ENCODE results near the gene NRL.
A peak's percentile ranks its signal among the peaks of the same experiment; 100 is the strongest.

The NRL gene

GRCh38 chr14:24098927-24099813, 15.6 kb downstream of the NRL start:
- DNase-seq (ENCODE audit: low read depth in 2 of 2): no peak

GRCh38 chr14:24098229-24098926, 16.4 kb downstream of the NRL start:
- DNase-seq (ENCODE audit: low read depth in 2 of 2): no peak

GRCh38 chr14:24096545-24097181, 18.1 kb downstream of the NRL start:
- no peak for DNase-seq (ENCODE audit: low read depth in 2 of 2)

GRCh38 chr14:24095271-24096068, 19.3 kb downstream of the NRL start:
- DNase-seq (ENCODE audit: low read depth in 2 of 2): peak; percentile 61 to 64

GRCh38 chr14:24094841-24095270, 19.9 kb downstream of the NRL start:
- no peak for DNase-seq (ENCODE audit: low read depth in 2 of 2)

GRCh38 chr14:24093901-24094840, 20.6 kb downstream of the NRL start, which contains the start of gene PCK2:
PCK2 (plus strand) TSS chr14:24094311; CDS start chr14:24094406, 95 bp downstream.
- peak; percentile 88 to 89 for DNase-seq (ENCODE audit: low read depth in 2 of 2)

GRCh38 chr14:24093207-24093900, 21.4 kb downstream of the NRL start:
- DNase-seq (ENCODE audit: low read depth in 2 of 2): no peak

GRCh38 chr14:24092505-24093206, 22.1 kb downstream of the NRL start:
- DNase-seq (ENCODE audit: low read depth in 2 of 2): no peak

- DNase-seq (ENCODE audit: low read depth in 2 of 2): no peak
Measured at GRCh38 chr14:24092110-24092504, 22.6 kb downstream of the NRL start.

- no peak for DNase-seq (ENCODE audit: low read depth in 2 of 2)
Measured at GRCh38 chr14:24089890-24090289, 24.9 kb downstream of the NRL start.

GRCh38 chr14:24088095-24088494, 26.7 kb downstream of the NRL start:
- no peak for DNase-seq (ENCODE audit: low read depth in 2 of 2)

- DNase-seq (ENCODE audit: low read depth in 2 of 2): no peak
Measured at GRCh38 chr14:24087004-24087403, 27.7 kb downstream of the NRL start.

- no peak for DNase-seq (ENCODE audit: low read depth in 2 of 2)
Measured at GRCh38 chr14:24086193-24086955, 28.4 kb downstream of the NRL start.

GRCh38 chr14:24085215-24085614, 29.5 kb downstream of the NRL start:
- no peak for DNase-seq (ENCODE audit: low read depth in 2 of 2)

GRCh38 chr14:24084440-24084839, 30.3 kb downstream of the NRL start:
- DNase-seq (ENCODE audit: low read depth in 2 of 2): no peak

- DNase-seq (ENCODE audit: low read depth in 2 of 2): no peak
Measured at GRCh38 chr14:24083462-24083861, 31.3 kb downstream of the NRL start.

GRCh38 chr14:24082411-24083080, 32.2 kb downstream of the NRL start:
- DNase-seq (ENCODE audit: low read depth in 2 of 2): no peak

GRCh38 chr14:24081739-24082211, 33.0 kb downstream of the NRL start:
- no peak for DNase-seq (ENCODE audit: low read depth in 2 of 2)

All from stimulated activated CD8-positive, alpha-beta memory T cell treated with anti-CD3 and anti-CD28 coated beads, Interleukin-15, amount 100 ng/mL, for 48 hours (primary cell).